Esophagus muscularis mucosa (tissue), 4 donors: ENCODE data around the gene TRDN.

Source experiments
- EP300 ChIP-seq: sonication (generic); formaldehyde crosslinking; IDR thresholded peaks from one replicate; pipeline ENCODE4 v1.6.1; 2017; ENCODE audit warnings: antibody characterized with exemption
- POLR2A ChIP-seq: fragments of 450-650 bp; IDR thresholded peaks from one replicate; pipeline ENCODE4 v1.6.1; 2017; ENCODE audit warnings: antibody characterized with exemption, moderate library complexity, mild to moderate bottlenecking, low read depth
- POLR2AphosphoS5 ChIP-seq, 2 donors: sonication (generic); formaldehyde crosslinking; IDR thresholded peaks; one replicate each; pipeline ENCODE4 v1.6.1; 2017; ENCODE audit warnings: antibody characterized with exemption in 2 of 2
- TF ChIP-seq, protein P1 (sequence below), 3 experiments: fragments of 200-600 bp in 2 of 3; fragments of 450-650 bp in 1 of 3; sonication (generic) in 2 of 3; IDR thresholded peaks; one replicate each; pipeline ENCODE4 v1.5.1; 2017 to 2019; ENCODE audit warnings: antibody characterized with exemption in 3 of 3, mild to moderate bottlenecking in 2 of 3, moderate library complexity in 1 of 3

- TF ChIP-seq, protein P1, sequence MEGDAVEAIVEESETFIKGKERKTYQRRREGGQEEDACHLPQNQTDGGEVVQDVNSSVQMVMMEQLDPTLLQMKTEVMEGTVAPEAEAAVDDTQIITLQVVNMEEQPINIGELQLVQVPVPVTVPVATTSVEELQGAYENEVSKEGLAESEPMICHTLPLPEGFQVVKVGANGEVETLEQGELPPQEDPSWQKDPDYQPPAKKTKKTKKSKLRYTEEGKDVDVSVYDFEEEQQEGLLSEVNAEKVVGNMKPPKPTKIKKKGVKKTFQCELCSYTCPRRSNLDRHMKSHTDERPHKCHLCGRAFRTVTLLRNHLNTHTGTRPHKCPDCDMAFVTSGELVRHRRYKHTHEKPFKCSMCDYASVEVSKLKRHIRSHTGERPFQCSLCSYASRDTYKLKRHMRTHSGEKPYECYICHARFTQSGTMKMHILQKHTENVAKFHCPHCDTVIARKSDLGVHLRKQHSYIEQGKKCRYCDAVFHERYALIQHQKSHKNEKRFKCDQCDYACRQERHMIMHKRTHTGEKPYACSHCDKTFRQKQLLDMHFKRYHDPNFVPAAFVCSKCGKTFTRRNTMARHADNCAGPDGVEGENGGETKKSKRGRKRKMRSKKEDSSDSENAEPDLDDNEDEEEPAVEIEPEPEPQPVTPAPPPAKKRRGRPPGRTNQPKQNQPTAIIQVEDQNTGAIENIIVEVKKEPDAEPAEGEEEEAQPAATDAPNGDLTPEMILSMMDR (IDR thresholded peaks at IDR 0.05) = no peak
- no peak for TF ChIP-seq POLR2A
- no peak for TF ChIP-seq POLR2AphosphoS5 (IDR thresholded peaks at IDR 0.05)
- TF ChIP-seq EP300 = no peak
These were observed 102.7 kb downstream of the TRDN start for GRCh38 chr6:123533862-123534648.
